ENCODE measurements around the gene KIF24.

- TF ChIP-seq CTCF (IDR thresholded peaks at IDR 0.05 in 4 of 5, conservative IDR thresholded peaks at IDR 0.05 in 1 of 5) (no peak), POLR2A (IDR thresholded peaks at IDR 0.05) (no peak)
Measured at GRCh38 chr9:34334916-34335315, 5.8 kb upstream of the KIF24 start.
